ENCODE results near the gene PPP1R14B. TPM values are rescaled to one million over a fixed set of nuclear protein-coding genes. Genes with fewer than 3 reads are reported as not detected.

The PPP1R14B gene
- total RNA-seq, 1 donor from 2014 or later = 265 TPM

DNA sequence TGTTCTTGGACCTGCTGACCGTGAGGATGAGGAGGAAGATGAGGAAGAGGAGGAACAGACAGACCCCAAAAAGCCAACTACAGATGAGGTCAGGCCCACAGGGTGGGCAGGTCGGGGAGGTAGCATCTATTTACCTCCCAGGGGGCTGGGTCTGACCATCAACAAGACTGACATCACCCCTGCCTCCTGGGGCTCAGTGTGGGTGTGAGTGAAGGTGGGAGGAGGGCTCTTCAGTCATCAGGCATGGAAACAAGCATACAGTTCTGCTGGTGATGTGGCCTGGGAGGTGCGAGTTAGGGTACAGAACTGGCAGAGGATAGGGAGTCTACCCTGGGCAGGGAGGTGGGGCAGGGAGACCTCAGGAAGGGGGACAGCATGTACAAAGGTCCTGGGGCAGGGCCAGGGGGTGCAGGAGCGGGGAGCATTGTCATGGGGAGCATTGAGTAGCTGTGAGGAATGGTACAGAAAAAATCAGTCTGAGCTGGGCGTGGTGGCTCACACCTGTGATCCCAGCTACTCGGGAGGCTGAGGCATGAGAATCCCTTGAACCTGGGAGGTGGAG is 13.5 kb upstream of the PPP1R14B start:
- no peak for ATAC-seq

DNA sequence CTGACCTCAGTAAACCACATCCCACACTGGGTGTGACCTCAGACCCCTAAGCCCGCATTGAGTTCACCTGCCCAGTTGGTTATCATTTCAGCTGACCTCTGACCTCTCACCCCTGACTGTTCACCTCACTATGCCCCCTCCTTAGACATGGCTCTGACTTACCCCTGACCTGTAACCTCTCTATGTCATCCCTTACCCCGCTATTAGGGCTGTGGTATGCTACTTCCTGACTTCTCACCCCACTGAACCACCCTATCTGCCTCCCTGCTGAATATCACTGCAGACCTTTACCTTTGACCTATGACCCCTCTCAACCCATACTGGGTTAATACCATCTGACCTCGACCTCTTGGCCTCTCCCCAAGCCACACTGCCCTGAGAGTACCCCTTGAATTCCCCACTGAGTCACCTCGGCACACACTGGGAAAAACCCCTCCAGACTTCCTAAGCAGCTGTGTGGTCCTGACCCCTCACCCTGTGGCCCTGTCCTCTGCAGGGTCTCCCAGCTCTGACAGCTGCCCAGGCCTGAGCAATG is 12.9 kb upstream of the PPP1R14B start:
- ATAC-seq = no peak

DNA sequence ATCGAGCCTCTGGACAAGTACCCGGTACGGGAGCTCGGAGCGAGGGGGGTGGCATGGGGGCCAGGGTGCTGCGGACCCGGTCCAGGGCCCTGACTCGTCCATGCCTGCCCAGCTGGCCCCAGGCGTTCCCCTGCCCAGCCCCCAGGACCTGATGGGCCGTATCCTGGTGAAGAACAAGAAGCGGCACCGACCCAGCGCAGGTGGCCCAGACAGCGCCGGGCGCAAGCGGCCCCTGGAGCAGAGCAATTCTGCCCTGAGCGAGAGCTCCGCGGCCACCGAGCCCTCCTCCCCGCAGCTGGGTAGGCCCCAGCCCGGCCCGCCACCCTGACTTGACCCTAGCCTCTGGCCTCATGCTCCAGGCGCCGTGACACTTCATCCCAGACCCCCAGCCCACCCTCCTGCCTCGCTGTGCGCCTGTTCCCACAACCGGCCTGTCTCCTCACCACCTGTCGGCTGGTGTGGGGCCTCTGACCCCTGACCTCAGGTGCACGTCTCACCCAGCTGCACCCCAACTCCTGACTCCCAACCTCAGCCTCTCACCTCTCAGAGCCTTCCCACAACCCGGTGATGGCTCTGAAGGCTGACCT is 12.3 kb upstream of the PPP1R14B start:
- ATAC-seq = no peak

DNA sequence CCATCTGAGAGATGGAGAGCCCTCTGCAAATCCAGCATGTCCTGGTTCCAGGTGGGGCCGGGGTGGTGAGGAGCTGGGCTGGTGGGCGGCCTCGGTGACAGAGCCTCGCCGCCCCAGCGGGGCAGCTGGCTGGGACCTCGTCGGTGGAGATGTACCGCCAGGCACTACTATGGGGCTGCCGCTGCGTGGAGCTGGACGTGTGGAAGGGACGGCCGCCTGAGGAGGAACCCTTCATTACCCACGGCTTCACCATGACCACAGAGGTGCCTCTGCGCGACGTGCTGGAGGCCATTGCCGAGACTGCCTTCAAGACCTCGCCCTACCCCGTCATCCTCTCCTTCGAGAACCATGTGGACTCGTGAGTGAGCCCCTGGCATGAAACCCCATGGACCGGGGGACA is 11.6 kb upstream of the PPP1R14B start:
- no peak for ATAC-seq

DNA sequence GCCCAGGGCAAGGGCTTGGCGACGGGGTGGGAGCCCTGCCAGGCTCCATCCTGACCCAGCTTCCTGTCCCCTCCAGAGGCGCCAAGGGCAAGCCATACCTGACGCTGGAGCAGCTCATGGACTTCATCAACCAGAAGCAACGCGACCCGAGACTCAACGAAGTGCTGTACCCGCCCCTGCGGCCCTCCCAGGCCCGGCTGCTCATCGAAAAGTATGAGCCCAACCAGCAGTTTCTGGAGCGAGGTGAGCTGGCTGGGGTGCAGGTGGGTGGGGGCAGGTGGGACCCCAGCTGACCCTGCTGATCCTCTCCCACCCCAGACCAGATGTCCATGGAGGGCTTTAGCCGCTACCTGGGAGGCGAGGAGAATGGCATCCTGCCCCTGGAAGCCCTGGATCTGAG is 9.6 kb upstream of the PPP1R14B start:
- no peak for ATAC-seq

DNA sequence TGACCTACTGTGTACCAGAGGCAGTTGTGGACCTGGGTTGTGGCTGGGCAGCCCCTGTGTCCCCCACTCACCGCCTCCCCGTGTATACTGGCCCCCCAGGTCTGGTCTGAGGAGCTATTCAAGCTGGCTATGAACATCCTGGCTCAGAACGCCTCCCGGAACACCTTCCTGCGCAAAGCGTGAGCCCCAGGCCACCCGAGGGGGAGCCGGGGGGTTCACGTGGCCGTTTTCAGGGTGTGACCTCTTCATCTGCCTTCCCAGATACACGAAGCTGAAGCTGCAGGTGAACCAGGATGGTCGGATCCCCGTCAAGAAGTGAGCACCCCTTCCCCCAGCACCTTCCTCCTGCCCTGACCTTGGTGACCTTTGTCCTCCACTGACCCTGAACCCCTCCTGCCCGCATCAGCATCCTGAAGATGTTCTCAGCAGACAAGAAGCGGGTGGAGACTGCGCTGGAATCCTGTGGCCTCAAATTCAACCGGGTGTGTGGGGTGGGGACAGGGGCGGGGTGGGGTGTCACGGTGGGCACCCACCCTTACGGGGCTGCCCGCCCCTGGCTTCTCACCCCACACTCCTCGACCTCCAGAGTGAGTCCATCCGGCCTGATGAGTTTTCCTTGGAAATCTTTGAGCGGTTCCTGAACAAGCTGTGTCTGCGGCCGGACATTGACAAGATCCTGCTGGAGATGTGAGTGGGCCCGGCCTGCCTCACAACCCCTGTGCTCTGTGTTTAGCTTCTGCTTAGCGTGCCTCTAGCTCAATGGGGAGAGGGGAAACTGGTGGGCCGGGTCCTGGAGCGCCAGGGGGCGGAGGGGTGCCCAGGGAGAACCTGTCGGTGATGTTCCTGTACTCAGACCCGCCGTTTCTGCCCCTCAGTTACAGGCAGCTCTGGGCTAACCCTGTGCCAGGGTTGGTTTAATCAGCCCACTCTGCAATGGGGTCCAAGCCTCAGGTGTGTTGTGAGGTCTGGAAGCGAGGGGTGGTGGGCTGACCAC is 8.7 kb upstream of the PPP1R14B start:
- ATAC-seq = no peak

DNA sequence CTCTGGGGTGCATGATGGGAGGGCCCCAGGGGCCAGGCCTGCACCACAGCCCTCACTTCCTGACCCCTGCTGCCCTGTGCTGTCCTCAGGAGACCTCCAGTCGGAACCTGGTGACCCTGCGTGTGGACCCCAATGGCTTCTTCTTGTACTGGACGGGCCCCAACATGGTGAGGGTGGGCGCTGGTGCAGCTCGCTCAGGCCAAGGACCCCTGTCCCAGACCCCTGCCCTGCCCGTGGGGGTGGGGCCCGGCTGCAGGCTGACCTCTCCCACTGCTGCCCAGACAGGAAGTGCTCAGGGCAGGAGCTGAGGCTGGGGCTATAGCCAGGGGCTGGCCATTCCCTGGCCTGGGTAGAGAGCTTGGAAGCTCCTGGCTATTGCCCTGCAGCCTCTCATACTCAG is 7.6 kb upstream of the PPP1R14B start:
- no peak for ATAC-seq

DNA sequence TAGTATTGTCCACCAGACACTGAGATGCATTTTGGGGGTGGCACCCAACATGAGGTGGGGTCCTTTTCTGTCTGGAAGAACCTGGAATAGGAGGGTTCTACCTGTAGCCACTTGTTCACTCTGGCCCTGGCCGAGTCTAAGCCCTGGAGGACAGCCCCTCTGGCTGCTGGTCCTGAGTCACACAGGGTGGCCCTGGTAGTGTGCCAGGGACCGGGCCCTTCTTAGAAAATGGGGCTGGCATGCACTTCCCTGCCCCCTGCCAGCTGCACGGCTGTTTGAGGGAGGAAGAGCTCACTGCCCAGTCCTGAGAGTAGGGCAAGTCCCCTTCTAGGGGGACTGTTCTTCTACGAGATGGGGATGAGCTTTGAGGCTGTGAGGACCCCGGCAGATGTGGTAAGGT is 6.7 kb upstream of the PPP1R14B start:
- no peak for ATAC-seq

DNA sequence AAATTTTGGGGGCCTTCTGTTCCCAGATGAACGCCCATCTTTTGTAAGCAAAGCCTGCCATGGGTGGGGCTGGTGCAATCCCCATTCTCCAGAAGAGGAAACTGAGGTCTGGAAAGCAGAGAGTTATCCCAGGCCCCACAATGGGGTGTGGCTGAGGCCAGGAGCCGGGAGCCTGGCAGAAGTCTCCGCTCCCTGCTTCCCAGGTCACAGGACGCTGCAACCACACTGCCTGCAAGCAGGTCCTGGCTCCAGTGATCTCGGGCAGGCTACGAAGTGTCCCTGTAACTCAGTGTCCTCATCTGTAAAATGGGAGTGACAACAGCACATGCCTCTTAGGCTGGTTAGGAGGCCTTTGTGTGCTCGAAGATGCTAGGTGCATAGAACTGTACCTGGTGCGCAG is 6.3 kb upstream of the PPP1R14B start:
- no peak for ATAC-seq

DNA sequence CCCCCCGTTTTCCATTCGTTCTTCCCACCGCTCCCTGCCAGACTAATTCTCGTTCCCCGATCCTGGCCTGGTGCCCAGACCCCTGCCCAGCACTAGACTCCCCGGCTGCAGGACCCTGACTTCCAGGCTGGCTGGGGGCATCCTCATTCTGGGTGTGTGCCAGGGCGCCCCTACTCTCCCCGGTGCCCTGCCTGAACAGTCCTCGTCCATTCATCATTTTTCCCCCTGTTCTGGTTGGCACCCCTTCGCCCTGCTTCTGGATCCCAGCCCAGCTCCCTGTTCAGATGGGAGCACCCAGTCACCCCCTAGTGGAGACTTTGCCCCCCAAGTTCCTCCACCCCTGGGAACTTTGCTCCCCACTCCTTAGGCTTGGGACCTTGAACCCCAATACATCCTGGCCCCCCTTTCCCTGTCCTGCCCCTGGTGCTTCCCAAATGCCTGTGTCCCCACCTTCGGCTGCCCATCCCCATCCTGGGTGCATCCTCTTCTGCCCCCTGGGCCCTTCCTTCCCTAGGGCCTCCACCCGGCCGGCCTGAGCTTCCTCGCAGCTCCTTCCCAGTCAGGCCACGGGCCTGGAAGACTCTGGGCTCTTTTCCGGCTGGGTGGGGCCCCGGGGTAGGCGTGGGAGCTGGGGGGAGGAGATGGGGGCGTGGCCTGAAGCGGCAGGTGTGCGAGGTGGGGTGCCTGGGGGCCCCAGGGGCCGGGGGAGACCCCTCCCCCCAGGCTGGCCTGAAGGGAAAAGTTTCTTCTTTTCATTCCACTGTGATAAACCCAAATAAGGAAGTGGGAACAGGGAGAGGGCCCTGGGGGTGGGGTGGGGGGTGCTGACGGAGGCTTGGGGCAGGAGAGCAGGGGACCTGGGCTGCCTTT is 5.5 kb upstream of the PPP1R14B start:
- ATAC-seq = peak; percentile 48

DNA sequence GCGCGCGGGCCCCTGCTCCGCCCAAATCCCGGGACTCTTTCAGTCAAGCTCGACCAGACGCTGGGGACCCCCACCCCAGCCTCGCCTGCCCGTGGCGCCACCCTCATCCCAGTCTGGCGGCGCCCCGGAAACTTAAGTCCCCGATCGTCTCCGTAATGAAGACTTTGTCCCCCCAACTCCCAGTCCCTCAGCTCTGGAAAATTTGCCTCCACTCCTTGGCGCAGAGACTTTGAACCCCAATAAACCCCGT is 4.9 kb upstream of the PPP1R14B start:
- no peak for ATAC-seq

DNA sequence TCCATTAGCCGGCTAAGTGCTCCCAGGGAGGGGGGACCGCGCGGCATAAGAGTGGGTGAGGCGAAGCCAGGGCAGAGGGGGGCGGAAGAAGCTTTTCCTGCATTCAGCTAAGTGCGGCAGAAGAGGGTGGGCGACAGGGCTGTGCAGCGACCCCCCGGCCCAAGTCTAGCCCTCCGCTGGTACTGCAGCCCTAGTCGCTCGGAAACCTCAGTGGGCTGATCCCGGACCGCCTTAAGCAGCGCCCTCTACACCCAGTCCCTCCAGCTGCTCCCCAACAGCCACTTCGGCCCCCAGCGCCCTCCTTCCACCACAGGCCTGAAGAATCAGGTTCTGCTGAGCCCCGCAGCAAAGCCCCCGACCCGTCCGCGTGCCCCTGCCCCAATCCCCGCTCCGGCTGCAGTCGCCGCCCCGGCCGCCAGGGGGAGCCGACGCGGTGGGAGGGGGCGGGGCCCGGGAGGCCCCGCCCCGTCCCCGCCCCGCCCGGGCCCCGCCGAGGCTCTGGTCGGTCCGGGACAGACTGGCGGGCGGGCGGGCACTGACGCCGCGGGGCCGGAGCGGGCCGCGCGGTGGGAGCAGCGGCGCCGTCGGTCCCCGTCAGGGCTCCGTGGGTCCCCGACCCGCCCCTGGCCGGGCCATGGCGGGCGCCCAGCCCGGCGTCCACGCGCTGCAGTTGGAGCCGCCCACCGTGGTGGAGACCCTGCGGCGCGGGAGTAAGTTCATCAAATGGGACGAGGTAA is 4.4 kb upstream of the PPP1R14B start, which contains the start of gene PLCB3:
TSS of gene PLCB3 (plus strand) at position 515 of the 737 bp plus-strand sequence. CDS start at position 635, 120 bp downstream.
- ATAC-seq = peak; percentile 61

DNA sequence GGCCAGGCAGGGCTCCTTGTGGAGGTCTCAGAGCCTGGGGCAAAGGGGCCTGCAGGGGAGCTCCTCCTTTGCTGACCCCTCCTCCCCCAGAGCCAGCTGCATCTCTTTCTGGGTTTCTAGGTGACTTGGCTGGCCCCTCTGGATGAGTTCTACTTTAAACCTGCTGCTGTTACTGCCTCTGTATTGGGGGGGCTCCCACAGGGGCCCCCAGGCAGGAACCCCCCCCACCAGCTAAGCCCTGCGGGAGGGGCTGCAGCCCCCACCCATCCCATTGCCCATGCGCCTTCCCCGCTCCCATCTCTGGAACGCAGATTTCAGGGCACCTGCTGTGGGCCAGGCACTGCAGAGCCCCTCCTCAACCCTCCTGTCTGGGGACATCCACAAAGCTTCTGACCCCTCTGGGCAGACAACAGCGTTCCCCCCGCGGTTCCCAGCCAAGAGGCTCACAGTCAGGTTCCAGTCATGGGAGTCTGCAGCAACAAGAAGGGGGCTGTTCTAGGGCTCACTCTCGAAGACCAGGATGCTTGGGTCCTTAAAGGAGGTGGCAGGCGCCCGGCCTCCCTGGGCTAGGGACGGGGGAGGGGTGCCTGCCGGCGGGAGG is 3.8 kb upstream of the PPP1R14B start:
- no peak for ATAC-seq

DNA sequence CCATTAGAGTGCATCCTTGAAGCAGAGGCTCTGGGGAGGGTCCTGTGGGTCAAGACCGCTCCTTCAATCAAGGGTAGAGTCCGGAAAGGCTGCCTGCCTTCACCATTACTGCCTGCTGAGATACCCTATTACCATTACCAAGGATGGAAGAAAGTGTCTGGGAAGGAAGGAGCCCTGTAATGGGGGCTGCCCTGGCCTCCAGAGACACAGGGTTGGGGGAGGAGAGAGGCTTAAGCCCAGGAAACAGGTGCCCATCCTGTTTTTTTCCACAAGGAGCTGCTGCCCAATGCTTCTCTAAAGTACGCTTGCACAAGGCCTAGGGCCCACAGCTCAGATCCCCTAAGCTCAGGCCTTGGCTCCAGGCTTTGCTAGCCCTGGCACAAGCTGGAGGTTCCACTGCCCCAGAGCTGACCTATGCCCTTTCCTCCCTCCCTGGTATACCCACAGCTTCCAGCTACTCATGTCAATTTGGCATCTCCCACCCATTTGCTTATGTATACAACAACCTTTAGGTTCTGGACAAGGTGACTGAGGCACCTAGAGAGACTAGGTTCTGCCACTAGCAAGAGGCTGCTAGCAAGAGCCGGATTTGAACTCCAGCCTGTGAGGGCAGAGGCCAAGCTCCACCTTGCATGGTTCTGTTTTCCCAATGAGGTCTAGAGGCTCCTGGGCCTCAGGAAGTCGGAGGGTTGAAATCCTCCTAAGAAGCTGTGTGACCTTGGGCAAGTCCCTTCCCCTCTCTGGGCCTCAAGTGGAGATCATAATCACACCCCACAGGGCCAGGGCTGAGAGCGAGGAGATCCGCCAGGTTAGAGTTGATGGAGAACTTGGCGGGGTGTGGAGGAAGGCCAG is 3.0 kb upstream of the PPP1R14B start:
- no peak for ATAC-seq

DNA sequence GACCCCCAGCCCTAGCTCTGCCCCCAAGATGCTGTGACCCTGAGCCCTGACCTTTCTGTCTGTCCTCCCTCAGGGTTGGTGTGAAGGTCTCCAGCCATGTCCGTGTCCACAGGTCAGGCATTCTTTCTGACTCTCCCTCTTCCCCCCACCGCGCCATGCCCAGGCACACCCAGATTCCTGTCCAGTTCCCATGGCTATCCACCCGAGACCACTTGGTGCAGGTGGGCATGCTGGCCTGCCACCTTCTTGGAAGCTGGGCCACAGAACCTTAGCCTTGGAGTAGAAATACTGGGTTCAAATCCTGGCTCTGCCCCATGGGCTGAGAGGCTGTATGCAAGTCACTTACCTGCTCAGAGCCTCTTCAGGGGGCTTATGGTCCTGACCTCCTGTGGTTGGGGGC is 2.3 kb upstream of the PPP1R14B start:
- ATAC-seq = no peak

DNA sequence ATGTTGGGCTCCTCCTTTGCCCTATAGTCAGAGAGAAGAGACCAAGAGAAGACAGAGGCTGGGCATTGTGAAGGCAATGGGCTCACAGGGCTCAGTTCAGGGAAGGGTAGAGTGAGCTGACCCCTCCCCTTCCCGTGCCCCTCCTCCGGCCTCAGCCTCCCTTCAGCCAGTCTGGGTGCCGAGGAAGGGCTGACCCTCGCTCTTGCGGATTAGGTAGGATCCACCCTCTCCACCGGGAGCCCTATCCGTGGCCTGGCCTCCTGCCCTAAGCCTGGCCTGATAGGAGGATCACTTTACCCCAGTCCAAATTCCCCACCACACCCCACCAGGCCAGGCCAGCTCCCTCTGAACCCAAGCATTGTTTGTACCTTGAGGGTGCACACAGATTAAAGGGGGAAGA is 1.8 kb upstream of the PPP1R14B start:
- ATAC-seq = no peak

DNA sequence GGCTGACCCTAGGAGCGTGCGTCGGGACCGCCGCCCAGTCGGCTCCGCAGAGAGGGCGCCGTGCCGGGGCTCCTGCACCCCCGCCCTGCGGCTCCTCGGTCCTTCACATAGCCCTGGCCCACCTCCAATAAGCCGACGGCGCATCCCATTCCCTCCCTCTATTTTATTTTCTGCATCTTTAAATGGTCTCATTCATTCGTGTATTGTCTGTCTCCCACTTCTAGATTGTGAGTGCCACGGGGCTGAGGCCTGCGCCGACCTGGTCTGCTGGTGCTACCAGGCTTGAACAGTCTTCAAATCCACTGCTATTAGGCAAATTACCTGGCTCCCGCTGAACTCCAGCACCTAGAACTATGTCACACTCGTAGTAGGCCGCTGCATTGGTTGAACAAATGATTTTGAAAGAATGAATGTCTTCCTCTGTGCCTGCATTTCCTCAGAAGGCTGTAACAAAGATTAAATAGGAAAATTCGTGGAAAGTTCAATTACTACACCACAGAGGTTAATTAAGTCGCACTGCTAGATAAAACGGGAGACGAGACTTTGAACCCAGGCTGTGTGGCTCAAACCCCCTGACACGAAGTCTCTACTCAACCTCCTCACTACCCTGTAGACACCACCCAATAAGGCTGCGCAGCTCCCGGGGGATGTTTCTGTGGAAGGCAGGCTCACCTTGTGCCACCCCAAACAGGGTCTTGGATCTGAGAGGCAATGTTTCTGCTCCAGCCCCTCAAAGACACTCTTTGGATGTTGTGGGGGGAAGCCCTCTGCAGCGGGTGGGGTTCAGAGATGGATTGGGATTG is 1.2 kb upstream of the PPP1R14B start:
- ATAC-seq = no peak

DNA sequence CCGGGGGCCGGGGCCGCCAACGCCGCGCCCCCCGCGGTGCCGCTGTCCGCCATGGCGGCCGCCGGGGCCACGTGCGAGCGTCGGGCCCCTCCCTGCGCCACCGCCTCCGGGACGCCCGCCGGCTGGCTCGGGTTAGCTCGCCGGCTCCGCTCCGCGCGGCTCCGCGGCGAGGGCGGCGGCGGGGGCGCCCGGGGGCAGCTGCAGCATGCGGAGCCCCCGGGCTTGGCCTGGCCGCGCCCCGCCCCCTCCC is 197 bp downstream of the PPP1R14B start:
- ATAC-seq = peak; percentile 0

DNA sequence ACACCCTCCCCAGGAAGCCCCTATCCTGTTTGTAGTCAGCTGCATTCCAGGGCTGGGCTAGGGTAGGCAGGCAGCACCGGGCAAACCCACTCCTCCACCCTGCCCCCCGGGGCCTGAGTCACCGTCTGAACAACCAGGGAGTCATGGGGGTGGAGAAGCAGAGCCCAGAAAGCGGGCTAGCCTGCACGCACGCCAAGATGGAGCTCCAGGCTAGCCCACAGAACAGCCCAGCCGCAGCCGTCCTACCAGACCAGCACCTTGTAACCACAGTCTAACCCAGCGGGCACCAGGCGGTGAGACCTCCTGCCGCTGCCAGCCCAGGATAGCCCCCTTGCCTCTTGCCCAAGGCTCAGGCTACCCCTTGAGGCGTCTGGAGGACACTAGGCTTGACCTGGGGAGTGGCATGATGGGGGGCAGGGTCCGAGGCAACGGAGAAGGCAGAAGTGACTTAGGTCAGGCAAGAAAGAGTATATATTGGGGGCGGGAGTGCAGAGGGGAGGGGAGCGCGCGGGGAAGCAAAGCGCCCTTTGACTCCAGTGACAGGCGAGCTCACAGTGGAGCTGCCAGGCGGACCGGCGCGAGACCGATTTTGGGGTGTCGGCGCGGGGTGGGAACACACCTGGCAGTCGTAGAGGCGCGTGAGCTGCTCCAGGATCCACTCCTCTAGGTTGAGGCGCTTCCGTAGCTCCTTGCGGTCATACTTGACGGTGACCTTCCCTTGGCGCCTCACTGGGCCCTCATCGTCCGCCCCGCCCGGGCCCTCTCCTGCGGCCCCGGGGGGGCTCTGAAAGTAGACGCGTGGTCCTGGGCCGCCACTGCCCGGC is 734 bp downstream of the PPP1R14B start:
- peak; percentile 51 for ATAC-seq

All from esophagus mucosa (tissue), 1 donor.